Measurements from ENCODE around the gene JAG2. TPM values are rescaled to one million over a fixed set of nuclear protein-coding genes. Genes with fewer than 3 reads are reported as not detected.

The JAG2 gene
- total RNA-seq, 1 donor, result 0.86 TPM

DNA sequence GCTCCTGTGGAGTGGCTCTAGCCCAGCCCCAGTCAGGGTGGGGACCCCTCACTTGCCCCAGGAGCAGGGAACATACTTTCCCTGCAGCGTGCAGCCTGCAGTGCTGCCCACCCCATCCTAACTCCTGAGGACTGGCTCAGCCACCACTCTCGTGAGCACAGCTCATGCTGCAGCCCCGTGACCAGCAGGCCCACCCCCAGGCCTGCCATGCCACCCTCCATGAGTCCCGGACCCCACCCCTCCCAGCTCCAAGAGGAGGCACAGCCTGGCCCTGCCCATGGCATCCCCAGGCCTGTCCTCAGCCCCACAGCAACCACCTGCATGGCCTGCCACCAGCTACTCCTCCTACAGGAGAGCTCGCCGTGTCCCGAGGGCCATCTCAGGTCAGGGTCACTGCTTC lies 3.9 kb upstream of the JAG2 start:
- no peak for DNase-seq (ENCODE audit: low read depth)
- TF ChIP-seq, protein P1, sequence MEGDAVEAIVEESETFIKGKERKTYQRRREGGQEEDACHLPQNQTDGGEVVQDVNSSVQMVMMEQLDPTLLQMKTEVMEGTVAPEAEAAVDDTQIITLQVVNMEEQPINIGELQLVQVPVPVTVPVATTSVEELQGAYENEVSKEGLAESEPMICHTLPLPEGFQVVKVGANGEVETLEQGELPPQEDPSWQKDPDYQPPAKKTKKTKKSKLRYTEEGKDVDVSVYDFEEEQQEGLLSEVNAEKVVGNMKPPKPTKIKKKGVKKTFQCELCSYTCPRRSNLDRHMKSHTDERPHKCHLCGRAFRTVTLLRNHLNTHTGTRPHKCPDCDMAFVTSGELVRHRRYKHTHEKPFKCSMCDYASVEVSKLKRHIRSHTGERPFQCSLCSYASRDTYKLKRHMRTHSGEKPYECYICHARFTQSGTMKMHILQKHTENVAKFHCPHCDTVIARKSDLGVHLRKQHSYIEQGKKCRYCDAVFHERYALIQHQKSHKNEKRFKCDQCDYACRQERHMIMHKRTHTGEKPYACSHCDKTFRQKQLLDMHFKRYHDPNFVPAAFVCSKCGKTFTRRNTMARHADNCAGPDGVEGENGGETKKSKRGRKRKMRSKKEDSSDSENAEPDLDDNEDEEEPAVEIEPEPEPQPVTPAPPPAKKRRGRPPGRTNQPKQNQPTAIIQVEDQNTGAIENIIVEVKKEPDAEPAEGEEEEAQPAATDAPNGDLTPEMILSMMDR (IDR thresholded peaks at IDR 0.05; ENCODE audit: insufficient read depth, low read depth, low read length), result no peak
- H3K4me3 ChIP-seq (ENCODE audit: low read depth, low read length), result no peak overlapping the region

DNA sequence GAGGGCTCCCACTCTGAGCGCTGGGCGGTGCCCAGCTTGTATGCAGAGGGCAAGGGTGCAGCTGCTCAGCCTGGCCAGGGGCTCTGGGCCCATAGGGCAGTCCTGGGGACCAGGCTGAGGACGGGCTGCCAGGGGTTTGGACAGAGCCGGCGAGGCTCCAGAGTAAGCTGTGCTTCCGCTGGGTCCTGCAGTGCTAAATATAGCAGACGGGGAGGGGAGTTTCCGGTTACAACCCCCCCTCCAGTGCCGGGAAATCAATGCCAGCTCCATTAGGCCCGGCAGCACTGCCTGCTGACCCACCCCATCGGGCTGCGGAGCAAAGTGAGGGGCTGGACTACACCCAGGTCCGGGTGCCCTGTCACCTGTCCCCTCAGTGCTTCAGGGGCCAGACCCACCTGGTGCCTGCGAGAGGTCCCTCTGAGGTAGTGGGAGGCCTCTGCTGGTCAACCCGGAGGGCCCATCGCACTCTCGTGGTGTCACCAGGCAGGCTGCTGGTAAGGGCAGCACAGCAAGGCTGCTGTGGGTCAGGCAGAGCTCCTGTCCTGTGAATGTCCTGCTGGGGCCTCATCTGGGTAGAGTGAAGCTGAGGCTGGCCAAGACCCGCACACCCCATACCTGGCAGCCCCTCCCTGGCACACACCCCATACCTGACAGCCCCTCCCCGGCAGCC lies 2.6 kb upstream of the JAG2 start:
- DNase-seq (ENCODE audit: low read depth), result no peak
- TF ChIP-seq, protein P1 (IDR thresholded peaks at IDR 0.05; ENCODE audit: insufficient read depth, low read depth, low read length), result no peak
- no peak overlapping the region for H3K4me3 ChIP-seq (ENCODE audit: low read depth, low read length)

DNA sequence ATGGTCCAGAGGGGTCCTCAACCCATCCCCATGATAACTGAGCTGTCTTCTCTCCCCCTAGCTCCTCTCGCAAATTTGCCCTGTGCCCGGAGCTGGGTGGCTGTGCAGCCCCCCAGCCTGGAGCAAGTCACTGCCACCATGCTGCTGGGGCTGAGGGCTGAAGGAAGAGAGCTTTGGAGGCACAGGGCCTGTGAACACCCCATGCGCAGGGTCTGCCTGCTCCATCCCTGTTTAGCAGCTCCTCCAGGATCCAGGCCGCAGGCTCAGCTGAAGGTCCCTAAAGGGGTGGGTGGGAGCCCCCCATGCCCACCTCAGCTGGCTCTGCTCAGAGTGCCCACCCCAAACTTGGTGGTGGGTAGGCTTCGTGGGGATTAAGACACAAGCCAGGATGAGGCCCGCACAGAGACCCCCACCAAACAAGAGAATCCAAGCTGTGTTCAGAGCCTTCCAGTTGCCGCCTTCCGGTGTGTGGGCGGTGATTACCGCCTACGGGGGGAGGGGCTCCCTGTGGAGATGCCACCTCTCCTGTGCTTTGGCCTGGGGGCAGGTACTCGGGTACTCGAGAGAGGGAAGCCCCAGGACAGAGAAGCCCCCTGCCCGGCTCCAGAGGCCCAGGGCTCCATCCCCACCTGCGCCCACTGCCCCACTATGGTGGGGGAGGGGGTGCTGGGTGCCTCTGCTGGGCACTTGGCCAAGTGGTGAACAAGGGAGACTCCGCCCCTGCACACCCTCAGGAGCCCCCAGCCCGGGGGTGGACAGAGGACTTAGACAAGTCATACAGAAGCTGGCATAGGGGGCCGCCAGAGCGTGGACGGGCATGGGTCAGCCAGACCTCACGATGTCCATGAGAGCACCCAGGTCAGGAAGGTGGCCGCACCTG lies 1.4 kb upstream of the JAG2 start:
- TF ChIP-seq, protein P1 (IDR thresholded peaks at IDR 0.05; ENCODE audit: insufficient read depth, low read depth, low read length), result no peak
- no peak overlapping the region for H3K4me3 ChIP-seq (ENCODE audit: low read depth, low read length)
- DNase-seq (ENCODE audit: low read depth), result no peak

DNA sequence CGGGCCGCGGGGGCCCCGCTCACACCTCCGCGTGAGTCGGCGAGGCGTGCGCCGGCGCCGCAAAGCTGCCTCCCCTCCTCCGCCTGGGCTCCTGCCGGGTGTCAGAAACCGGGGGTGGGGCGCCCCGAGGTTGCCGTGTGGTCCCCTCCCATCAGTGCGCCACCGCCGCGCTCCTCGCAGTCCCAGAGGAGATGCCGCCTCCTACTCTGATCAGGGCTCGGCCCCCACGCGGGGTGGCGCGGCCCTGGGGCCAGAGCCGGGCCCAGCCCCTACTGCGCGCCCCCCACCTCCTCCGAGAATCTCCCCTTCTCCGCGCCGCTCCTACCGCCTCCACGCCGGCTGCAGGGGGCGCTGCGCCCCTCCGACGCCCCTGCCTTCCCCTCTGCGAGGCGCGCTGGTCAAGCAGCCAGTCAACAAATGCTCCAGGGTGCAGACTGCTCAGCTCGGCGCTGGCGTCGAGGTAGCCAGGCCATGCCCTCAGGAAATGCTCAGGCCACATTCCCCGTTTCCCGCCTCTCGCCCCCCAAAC lies 467 bp upstream of the JAG2 start:
- TF ChIP-seq, protein P1 (IDR thresholded peaks at IDR 0.05; ENCODE audit: insufficient read depth, low read depth, low read length), result peak; percentile 42
- DNase-seq (ENCODE audit: low read depth), result no peak
- no peak overlapping the region for H3K4me3 ChIP-seq (ENCODE audit: low read depth, low read length)

DNA sequence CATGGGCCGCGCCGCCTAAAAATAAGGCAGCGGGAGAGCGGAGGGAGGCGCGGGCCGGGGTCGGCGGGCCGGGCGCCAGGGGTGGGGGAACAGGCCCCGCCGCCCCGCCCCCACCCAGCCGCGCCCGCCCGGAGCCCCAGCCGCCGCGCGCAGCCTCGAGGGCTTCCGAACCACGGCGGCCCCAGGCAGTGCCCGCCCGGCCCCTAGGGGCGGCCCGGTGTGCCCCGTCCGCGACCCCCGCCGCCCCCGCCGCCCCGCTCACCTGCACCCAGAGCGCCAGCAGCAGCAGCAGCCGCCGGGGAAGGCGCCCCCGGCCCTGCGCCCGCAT lies 519 bp downstream of the JAG2 start:
- peak overlapping the region; percentile 40 for H3K4me3 ChIP-seq (ENCODE audit: low read depth, low read length)
- TF ChIP-seq, protein P1 (IDR thresholded peaks at IDR 0.05; ENCODE audit: insufficient read depth, low read depth, low read length), result no peak
- no peak for DNase-seq (ENCODE audit: low read depth)

DNA sequence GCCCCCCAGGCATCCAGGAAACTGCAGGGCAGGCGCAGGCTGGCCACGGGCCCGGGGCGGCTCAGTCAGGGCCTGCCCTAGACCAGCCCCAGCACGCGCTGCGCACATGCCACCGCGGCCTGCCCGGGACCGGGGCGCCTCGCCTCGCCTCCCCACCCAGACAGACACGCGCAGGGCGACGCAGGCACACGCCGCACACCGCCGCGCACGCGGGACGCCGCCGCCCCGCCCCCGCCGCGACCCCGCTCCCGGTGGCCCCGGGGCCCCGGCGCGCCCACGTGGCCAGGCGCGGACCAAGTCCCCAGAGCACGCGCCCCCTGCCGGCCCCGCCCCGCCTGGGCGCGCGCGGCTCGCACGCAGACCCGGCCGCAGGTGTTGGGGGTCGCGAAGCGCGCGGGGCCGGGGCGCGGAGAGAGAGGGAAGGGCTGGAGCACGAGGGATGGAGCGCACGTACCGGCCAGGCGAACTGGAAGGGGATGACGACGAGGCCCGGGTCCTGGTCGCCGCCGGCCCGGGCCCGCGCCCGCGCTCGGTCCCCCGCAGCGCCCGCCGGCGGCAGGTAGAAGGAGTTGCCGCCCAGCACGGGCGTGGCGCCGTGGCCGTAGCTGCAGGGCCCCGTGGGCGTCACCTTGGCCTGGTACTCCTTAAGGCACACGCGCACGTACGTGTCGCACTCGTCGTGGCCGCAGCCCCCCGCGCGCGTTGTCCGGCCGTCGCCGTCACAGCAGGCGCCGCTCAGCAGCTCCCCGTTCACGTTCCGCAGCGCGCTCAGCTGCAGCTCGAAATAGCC lies 1.1 kb downstream of the JAG2 start:
- DNase-seq (ENCODE audit: low read depth), result peak; percentile 3
- TF ChIP-seq, protein P1 (IDR thresholded peaks at IDR 0.05; ENCODE audit: insufficient read depth, low read depth, low read length), result no peak
- H3K4me3 ChIP-seq (ENCODE audit: low read depth, low read length), result peak overlapping the region; percentile 40

Measured in fibroblast of villous mesenchyme (primary cell).